Measurements from ENCODE around the gene ACVR1C. TPM values are rescaled to one million over a fixed set of nuclear protein-coding genes. Genes with fewer than 3 reads are reported as not detected.
"Not testable (repeated sequence)": the region's sequence is repeated elsewhere in the genome, so short reads cannot be mapped to it uniquely, and the experiment has no call there.

Gene ACVR1C
- total RNA-seq, 1 donor from 2014 or later: 1.7 TPM

GRCh38 chr2:157587576-157587975, 41.1 kb downstream of the ACVR1C start:
- TF ChIP-seq CTCF (IDR thresholded peaks at IDR 0.05): no peak
- DNase-seq (no peak), ATAC-seq (no peak)
- H3K27me3 ChIP-seq (ENCODE audit: low read depth): no peaks in the 10 kb centered on the region
- intact Hi-C loops (cut with DNase I): no loop called here
- H3K4me3 ChIP-seq: no peak overlapping the region
- no peak overlapping the region for H3K27ac ChIP-seq
- H3K36me3 ChIP-seq: no peaks in the 10 kb centered on the region
- H3K4me1 ChIP-seq: no peaks in the 10 kb centered on the region
- no peaks in the 10 kb centered on the region for H3K9me3 ChIP-seq

- Histone ChIP-seq H3K4me3 (no peak overlapping the region), H3K36me3 (no peaks in the 10 kb centered on the region), H3K27ac (no peak overlapping the region), H3K27me3 (ENCODE audit: low read depth) (no peaks in the 10 kb centered on the region), H3K9me3 (no peaks in the 10 kb centered on the region), H3K4me1 (no peaks in the 10 kb centered on the region)
- no peak for DNase-seq
- intact Hi-C loops (cut with DNase I): no loop called here
- no peak for TF ChIP-seq CTCF (IDR thresholded peaks at IDR 0.05)
- ATAC-seq: no peak
Measured at GRCh38 chr2:157574165-157574564, 54.5 kb downstream of the ACVR1C start.

- Histone ChIP-seq H3K27me3 (ENCODE audit: low read depth) (no peaks in the 10 kb centered on the region), H3K27ac (no peak overlapping the region), H3K9me3 (no peaks in the 10 kb centered on the region), H3K4me3 (no peak overlapping the region), H3K36me3 (no peaks in the 10 kb centered on the region), H3K4me1 (no peaks in the 10 kb centered on the region)
- peak; percentile 14 for TF ChIP-seq CTCF (IDR thresholded peaks at IDR 0.05)
- intact Hi-C loops (cut with DNase I): no loop called here
- DNase-seq (no peak), ATAC-seq (no peak)
Measured at GRCh38 chr2:157572725-157573124, 55.9 kb downstream of the ACVR1C start.

GRCh38 chr2:157566623-157567022, 62.0 kb downstream of the ACVR1C start:
- H3K27me3 ChIP-seq (ENCODE audit: low read depth); H3K36me3 ChIP-seq; DNase-seq; H3K4me1 ChIP-seq; H3K4me3 ChIP-seq; H3K27ac ChIP-seq; H3K9me3 ChIP-seq; intact Hi-C loops (cut with DNase I); ATAC-seq: not testable (repeated sequence)

- H3K27ac ChIP-seq; H3K36me3 ChIP-seq; ATAC-seq; H3K4me1 ChIP-seq; H3K27me3 ChIP-seq (ENCODE audit: low read depth); DNase-seq; intact Hi-C loops (cut with DNase I); H3K9me3 ChIP-seq; H3K4me3 ChIP-seq: not testable (repeated sequence)
Measured at GRCh38 chr2:157566113-157566512, 62.6 kb downstream of the ACVR1C start.

- DNase-seq (no peak), ATAC-seq (no peak)
- intact Hi-C loops (cut with DNase I): no loop called here
- Histone ChIP-seq H3K36me3 (no peaks in the 10 kb centered on the region), H3K9me3 (peaks cover 7% of the 10 kb centered on the region), H3K4me1 (no peaks in the 10 kb centered on the region), H3K27me3 (ENCODE audit: low read depth) (no peaks in the 10 kb centered on the region), H3K4me3 (no peak overlapping the region), H3K27ac (no peak overlapping the region)
- TF ChIP-seq CTCF (IDR thresholded peaks at IDR 0.05): no peak
Measured at GRCh38 chr2:157565550-157565949, 63.1 kb downstream of the ACVR1C start.

- intact Hi-C loops (cut with DNase I): no loop called here
- TF ChIP-seq CTCF (IDR thresholded peaks at IDR 0.05): no peak
- Histone ChIP-seq H3K27me3 (ENCODE audit: low read depth) (no peaks in the 10 kb centered on the region), H3K4me3 (no peak overlapping the region), H3K4me1 (no peaks in the 10 kb centered on the region), H3K27ac (no peak overlapping the region), H3K36me3 (no peaks in the 10 kb centered on the region), H3K9me3 (peaks cover 7% of the 10 kb centered on the region)
- DNase-seq (no peak), ATAC-seq (no peak)
Measured at GRCh38 chr2:157559890-157560289, 68.8 kb downstream of the ACVR1C start.
